Epidermal melanocyte (primary cell): ENCODE results near the gene CUZD1.
"Not testable (repeated sequence)": the region's sequence is repeated elsewhere in the genome, so short reads cannot be mapped to it uniquely, and the experiment has no call there.

ENCODE experiments used
- DNase-seq: peaks from one replicate; pipeline ENCODE4 v3.0.0; 2011; ENCODE audit warnings: low spot score; ENCODE audit not compliant: insufficient read length

CUZD1 gene, protein sequence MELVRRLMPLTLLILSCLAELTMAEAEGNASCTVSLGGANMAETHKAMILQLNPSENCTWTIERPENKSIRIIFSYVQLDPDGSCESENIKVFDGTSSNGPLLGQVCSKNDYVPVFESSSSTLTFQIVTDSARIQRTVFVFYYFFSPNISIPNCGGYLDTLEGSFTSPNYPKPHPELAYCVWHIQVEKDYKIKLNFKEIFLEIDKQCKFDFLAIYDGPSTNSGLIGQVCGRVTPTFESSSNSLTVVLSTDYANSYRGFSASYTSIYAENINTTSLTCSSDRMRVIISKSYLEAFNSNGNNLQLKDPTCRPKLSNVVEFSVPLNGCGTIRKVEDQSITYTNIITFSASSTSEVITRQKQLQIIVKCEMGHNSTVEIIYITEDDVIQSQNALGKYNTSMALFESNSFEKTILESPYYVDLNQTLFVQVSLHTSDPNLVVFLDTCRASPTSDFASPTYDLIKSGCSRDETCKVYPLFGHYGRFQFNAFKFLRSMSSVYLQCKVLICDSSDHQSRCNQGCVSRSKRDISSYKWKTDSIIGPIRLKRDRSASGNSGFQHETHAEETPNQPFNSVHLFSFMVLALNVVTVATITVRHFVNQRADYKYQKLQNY

DNA sequence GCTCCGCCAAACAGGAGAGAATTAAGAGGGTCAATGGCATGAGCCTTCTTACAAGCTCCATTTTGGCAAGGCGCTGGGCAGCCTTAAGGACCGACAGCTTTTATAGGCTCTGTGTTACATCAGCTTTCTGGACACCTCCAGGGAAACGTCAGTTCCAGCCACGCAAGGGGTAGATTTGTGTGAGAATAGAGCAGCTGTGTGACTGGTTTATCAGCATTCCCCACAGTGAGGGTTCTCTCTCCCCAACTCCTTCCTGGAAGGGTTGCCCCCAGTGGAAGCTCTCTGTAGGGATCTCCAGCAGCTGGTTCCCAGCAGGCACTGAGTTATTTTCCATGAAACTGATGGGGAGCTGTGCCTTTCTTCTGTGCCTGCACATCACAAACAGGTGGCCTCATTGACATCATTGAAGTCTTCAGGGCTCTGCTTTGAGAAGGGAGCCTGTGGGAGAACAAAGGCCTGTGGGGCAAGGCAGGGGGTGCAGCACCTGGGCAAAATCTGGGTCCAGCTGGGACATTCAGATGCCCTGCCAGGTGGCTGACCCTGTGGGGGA is at the start of gene CUZD1:
TSS of gene CUZD1 (minus strand) at position 75 of the 550 bp plus-strand sequence. CDS start at position 61, 14 bp downstream.
- DNase-seq: no peak

DNA sequence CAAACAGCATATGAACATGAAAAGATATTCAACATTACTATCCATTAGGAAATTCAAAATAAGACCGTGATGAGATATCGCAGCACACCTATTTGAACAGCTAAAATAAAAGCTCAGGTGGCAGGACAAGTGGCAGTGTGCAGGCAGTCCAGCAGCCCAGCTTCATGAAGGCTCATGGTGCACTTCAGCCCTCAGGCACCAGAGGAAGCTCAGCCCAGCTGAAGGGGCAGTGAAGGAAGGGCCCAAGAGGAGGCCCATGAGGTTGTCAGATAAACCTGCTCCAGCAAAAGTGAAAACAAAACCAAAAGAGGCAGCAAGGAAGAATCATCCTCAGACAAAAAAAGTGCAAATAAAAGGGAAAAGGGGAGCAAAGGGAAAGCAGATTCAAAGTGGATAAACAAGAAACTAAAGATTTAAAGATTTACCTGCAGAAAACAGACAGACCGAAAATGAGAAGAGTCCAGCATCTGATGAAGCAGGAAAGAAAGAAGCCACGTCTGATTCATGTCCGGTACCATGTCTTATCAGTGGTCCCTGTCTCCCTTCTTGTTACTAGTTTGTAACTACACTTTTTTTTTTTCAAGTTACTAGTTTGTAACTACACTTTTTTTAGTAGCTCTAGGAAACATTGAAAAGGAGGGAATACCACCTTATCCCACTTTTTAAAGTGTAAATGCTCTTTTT is 48.7 kb upstream of the CUZD1 start:
- DNase-seq: no peak

DNA sequence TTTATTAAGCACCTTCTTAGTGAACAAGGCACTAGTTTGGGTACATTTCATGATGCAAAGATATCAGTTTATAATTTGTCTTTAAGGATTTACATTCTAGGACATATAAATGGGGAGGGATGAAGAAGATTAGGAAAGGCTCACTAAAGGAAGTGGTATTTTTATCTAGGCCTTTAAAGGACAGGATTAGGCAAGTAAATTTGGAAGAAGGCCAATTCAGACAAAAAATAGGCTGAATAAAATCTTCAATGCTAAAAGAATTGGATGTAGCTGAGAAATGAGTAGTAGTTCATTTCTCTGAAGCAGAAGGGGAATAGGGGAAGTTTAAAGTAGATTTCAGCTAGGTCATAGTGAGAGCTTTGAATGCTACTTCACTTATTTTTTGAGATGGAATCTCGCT is 38.5 kb upstream of the CUZD1 start:
- no peak for DNase-seq

DNA sequence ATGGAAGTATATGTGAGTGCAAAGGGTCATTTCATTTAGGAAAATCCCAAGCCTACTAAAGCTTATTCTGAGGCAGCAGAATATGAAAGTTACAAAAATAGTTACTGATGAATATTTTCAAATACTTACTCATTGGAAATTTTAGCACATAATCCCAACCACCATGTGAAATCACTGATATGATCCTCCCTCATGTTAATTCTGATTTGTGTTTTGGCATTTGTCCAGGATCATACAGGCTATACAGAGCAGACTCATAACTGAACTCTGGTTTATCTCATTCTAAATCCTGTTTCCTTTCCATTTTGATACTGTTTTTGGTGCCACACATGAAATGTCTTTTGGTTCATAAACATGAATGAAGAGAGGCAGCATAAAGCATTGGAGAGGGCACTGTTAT is 37.1 kb upstream of the CUZD1 start:
- no peak for DNase-seq

DNA sequence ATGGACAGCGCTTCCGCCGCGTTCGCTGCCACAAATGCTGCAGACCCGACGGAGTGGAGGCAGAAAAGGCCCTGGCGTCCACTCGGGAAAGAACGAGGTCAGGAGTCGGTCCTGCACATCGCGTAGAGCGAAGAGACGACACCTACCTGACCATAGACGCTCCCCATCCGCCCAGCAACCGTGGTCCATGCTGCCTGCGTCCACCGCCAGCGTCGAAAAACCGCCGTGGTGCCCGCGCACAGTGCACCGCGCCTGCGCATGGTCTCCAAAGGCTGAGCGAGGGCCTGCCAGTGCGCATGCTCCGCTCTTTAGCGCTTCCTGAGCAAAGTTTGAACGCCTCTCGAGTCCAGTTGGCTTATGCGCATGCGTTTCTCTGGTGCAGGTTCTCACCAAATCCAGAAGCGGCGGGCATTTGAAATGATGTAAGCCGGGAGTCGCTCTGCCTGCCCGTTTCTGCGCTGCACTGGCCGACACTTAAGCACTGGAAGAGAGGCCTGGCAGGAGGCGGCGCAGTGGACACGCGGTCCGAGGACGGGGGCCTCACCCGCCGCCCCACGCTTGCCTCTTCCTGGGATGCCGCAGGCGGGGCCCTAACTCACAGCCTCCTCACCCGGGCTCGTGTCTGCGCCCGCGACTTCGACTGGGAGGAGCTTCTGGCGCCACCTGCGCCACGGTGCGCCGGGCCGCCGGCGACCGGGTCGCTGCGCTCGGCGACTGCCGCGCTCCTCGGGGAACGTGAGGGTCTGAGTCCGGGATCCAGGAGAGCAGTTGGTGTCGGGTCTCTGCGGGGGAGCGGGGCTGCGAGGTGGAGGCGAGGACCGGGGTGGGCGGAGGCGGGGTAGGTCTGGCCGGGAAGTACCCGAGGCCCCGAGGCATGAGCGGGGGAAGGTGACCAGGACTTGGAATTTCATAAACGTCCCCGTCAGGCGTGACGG is 33.9 kb upstream of the CUZD1 start, which contains the start of gene FAM24B:
TSS of gene FAM24B (minus strand) at position 243 of the 935 bp plus-strand sequence. CDS start 29,066 bp downstream, outside the sequence.
- peak; percentile 69 for DNase-seq

DNA sequence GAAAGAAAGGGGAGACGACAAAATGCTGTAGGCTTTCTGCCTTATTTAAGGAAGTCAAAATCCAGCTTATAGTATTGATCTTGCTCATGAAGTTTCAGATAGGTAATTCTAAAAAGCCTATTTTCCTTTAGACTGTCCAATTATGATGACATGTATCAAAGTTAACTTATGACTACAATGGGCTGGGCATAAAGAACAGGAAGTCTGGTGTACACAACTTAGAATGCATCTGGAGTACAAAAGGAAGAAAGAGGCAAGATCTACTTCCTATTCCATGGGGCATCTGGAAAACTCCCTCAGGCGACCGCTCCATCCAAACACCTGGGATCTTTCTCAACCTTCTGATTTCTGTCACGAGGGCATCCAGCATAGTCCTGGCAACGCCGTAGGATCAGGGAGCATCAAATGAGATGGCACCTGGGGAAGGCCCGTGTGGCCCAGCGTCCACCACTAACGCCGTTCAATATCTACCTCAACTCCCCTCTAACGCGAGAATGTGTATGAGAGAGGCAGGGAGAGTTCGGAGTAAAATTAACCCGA is 33.2 kb upstream of the CUZD1 start:
- no peak for DNase-seq

DNA sequence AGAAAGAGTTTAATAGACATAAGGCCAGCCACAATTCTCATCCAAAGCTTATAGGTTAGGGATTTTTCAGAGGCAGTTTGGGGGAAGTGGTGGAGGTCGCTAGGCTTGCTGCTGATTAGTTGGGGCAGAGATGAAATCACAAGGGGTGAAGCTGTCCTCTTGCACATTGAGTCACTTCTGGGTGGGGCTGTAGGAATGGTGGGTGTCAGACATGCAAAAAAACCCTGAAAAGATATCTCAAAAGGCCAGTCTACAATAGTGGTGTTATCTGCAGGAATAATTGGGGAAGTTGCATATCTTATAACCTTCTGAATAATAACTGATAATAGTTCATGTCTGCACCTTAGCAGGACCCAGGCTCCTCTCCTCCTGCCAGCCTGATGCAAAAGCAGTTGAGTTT is 31.6 kb upstream of the CUZD1 start:
- no peak for DNase-seq

DNA sequence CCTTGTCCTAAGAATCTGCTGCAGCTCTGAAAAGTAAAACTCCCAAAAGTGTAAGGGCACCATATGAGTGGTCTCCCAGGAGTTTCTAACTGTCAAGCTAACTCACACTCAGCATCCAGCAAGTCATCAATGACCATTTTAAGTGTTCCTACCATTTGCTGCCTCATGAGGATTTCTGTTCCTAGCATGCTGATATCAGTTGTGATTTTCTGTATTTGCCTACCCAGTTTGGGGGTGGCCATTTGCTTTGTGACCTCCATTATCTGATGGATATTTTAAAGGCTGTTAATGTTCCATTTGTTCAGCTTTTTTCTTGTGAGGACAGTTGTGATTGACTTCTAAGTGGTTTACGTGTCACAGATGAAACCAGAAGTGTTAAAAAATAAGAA is 30.8 kb upstream of the CUZD1 start:
- DNase-seq: no peak

DNA sequence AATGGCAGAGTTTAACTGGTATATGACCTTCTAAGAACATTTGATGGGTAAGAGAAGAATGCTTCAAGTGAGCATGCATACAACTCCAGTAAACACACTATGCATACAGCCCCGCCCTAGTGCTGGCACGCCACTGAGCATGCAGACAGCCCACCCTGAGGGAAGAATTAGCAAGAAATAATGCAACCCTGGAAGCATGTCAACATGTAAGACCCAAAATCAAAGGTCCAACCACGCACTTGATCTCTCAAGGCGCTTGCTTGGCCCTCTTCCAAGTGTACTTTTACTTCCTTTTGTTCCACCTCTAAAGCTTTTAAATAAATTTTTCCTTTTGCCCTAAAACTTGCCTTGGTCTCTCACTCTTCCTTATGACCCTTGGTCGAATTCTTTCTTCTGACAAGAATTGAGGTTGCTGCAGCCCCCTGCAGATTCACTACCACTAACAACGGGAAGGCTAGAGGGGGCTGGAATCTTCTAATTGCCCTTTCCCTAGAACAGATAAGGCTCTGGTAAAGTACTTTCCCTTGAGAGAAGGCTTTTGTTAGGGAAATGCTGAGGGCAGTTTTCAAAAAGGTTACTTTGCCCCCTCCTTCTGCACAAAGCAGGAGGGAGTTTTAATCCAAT is 30.3 kb upstream of the CUZD1 start:
- no peak for DNase-seq

DNA sequence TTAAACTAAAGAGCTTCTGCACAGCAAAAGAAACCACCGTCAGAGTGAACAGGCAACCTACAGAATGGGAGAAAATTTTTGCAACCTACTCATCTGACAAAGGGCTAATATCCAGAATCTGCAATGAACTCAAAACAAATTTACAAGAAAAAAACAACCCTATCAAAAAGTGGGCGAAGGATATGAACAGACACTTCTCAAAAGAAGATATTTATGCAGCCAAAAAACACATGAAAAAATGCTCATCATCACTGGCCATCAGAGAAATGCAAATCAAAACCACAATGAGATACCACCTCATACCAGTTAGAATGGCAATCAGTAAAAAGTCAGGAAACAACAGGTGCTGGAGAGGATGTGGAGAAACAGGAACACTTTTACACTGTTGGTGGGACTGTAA is 26.3 kb upstream of the CUZD1 start:
- not testable (repeated sequence) for DNase-seq

DNA sequence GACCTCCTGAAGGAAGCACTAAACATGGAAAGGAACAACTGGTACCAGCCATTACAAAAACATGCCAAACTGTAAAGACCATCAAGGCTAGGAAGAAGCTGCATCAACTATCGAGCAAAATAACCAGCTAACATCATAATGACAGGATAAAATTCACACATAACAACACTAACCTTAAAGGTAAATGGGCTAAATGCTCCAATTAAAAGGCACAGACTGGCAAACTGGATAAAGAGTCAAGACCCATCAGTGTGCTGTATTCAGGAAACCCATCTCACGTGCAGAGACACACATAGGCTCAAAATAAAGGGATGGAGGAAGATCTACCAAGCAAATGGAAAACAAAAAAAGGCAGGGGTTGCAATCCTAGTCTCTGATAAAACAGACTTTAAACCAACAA is 23.1 kb upstream of the CUZD1 start:
- DNase-seq: not testable (repeated sequence)

DNA sequence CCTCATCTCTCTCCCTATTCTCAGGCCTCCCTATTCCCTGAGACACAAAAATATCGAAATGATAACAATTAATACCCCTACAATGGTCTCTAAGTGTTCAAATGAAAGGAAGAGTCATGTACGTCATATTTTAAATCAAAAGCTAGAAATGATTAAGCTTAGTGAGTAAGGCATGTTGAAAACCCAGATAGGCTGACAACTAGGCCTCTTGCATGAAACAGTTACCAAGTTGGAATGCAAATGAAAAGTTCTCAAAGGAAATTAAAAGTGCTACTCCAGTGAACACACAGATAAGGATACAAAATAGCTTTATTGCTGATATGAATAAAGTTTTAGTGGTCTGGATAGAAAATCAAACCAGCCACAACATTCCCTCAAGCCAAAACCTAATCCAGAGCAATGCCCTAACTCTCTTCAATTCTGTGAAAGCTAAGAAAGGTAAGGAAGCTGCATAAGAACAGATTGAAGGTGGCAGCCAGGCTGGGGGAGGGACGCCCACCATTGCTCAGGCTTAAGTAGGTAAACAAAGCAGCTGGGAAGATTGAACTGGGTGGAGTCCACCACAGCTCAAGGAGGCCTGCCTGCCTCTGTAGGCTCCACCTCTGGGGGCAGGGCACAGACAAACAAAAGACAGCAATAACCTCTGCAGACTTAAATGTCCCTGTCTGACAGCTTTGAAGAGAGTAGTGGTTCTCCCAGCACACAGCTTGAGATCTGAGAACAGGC is 21.3 kb upstream of the CUZD1 start:
- DNase-seq: not testable (repeated sequence)

DNA sequence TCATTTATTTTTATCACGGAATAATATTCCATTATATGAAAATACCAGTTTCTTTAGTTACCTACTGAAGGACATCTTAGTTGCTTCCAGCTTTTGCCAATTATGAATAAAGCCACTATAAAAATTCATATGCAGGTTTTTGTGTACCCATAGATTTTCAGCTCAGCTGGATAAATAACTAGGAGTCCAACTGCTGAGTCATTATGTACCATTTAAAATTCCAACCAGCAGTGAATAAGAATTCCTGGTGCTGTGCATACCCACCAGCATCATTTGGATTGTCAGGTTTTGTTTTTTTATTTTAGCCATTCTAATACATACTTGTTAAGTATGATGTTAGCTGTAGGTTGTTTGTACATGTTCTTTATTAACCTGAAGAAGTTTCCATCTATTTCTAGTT is 19.2 kb upstream of the CUZD1 start:
- no peak for DNase-seq

DNA sequence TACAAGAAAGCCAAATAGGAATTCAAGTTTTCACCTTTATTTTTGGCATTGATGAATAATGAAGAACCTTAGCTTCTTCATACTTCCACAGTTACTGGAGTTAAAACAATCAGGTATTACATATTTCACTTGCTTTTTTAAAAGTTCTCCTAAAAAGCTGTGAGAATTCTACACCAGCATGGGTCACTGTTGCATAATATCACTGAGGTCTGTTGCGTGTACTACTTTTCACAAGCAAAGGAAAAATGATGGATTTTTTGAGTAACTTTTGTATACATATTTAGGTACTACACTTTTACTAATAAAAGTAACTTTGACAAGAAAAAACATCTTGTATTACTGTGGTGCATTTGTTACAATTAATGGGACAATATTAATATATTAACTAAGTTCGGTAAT is 18.5 kb upstream of the CUZD1 start:
- no peak for DNase-seq

DNA sequence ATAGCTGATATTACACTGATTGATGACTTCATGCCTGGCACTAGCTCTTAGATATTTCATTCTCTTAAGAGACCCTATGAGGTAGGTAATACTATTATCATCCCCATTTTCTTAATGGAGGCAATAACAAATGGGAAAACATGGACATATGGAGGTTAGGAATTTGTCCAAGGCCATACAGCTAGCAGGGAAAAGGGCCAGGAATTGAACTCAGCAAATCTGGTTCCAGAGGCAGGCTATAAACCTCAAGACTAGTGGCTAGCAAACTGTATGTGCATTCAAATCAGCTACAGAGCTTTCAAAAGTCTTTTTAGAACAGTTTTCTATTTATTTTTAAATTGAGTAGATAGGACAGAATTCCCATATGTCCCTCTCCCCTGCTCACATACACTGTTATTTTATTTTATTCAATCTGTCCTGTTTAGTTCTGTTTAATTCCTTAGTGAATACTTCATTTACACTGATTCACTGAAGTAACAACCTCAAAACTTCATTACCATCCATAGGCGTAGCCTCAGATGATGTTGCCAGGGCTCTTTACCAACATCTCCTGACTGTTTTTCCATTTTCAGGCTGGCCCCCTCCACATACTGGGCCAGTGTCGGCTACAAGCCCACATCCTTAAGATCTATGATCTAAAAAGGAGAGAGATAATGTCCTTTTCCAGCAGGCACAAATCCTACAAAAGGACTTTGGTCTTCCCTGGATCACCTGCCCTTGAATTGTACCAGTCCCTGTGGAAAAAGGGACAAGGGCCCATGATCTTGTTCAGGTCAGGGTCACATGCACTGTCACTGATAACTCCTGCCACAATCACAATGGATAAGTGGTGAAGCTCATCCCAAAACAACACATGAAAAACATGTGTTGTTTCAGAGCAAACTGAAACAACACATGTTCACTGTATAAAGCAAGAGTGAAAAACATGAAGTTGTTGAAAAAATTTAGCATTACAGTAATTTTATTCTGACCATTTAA is 17.8 kb upstream of the CUZD1 start:
- no peak for DNase-seq

DNA sequence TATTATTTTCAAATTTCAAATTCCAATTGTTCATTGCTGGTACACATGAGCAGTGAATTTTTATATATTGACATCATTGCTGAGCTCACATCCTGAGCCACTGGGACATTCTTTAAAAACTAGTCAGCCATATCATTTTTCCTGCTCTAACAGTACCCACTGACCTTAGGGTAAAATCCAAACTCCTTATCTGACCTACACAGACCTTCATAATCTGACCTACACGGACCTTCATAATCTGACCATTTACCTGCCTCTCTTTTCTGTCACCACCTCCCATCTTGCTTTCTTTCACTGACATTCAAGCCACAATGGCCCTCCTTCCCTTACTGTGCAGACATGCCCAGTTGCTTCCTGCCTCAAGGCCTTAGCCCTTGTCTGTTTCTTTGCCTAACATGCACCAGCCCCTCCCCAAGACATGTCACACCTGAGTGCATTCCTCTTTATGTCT is 16.1 kb upstream of the CUZD1 start:
- DNase-seq: no peak

DNA sequence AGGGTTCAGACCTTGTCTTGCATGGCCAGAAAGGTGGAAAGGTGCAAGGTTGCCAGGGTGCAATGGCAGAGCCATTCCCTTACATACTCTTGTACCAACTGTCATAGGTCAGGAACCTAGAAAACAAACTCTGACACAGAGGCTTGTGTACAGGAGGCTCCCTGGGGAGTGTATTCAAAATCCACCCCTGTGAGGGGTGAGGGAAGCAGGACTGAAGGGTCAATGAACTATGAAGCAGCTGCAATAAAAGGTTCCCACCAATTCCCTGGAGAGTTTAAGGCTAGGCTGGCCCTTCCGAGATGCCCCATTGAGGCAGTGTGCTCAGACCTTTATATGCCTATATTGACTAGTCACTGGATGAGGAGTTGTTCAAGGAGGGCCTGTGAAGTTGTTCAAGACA is 13.9 kb upstream of the CUZD1 start:
- no peak for DNase-seq

DNA sequence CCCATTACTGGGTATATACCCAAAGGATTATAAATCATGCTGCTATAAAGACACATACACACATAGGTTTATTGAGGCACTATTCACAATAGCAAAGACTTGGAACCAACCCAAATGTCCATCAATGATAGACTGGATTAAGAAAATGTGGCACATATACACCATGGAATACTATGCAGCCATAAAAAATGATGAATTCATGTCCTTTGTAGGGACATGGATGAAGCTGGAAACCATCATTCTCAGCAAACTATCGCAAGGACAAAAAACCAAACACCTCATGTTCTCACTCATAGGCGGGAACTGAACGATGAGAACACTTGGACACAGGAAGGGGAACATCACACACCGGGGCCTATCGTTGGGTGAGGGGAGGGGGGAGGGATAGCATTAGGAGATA is 12.4 kb upstream of the CUZD1 start:
- DNase-seq: not testable (repeated sequence)
